HEK293 (cell line): ENCODE results near the gene P4HA3.

Experiments used
- CTCF ChIA-PET: fragments of 350-600 bp; formaldehyde crosslinking; extraction: SDS; loops from one replicate; lab custom pipeline; 2021; ENCODE audit warnings: antibody characterized with exemption; lab: Yijun Ruan, JAX
- POLR2A ChIA-PET: fragments of 300-600 bp; formaldehyde crosslinking; extraction: SDS; loops from one replicate; lab custom pipeline; 2020; ENCODE audit warnings: antibody characterized with exemption, inconsistent platforms; lab: Yijun Ruan, JAX
- H3K27ac ChIP-seq: fragments of 200-500 bp; sonication (Bioruptor generic); 2 replicates; pipeline ENCODE4 v1.5.1; 2014; ENCODE audit warnings: low read depth, low read length, control low read depth, inconsistent platforms; ENCODE audit errors: extremely low read depth
- H3K36me3 ChIP-seq, 2 experiments: fragments of 200-500 bp in 1 of 2; sonication (Bioruptor generic) in 1 of 2; 1 replicate in 1 of 2; 2 replicates in 1 of 2; pipeline ENCODE4 v1.5.1; 2014 to 2017; ENCODE audit warnings: inconsistent platforms in 2 of 2, low read length in 2 of 2; ENCODE audit not compliant: control insufficient read depth in 2 of 2, insufficient read depth in 1 of 2
- H3K4me1 ChIP-seq: fragments of 200-500 bp; sonication (Bioruptor generic); 2 replicates; pipeline ENCODE4 v1.5.1; 2014; ENCODE audit warnings: mild to moderate bottlenecking, low read length, inconsistent platforms; ENCODE audit not compliant: control insufficient read depth, insufficient read depth
- H3K4me3 ChIP-seq: 2 replicates; pipeline ENCODE4 v1.5.1; 2011; ENCODE audit warnings: low read depth, mild to moderate bottlenecking, control low read depth, low read length, moderate library complexity
- H3K9me3 ChIP-seq: fragments of 200-500 bp; sonication (Bioruptor generic); 2 replicates; pipeline ENCODE4 v1.5.1; 2014; ENCODE audit warnings: low read depth, low read length, inconsistent platforms; ENCODE audit not compliant: control insufficient read depth, insufficient read depth
- GLIS2 ChIP-seq: fragments of 450-650 bp; formaldehyde crosslinking; IDR thresholded peaks from 2 replicates; pipeline ENCODE4 v1.5.1; 2016; ENCODE audit warnings: missing biosample characterization, missing genetic modification characterization
- REST ChIP-seq: fragments of 450-650 bp; formaldehyde crosslinking; IDR thresholded peaks from 2 replicates; pipeline ENCODE4 v1.5.1; 2016; ENCODE audit warnings: missing biosample characterization, missing genetic modification characterization
- ZFP37 ChIP-seq: fragments of 450-650 bp; formaldehyde crosslinking; IDR thresholded peaks from 2 replicates; pipeline ENCODE4 v1.5.1; 2016; ENCODE audit warnings: missing biosample characterization, missing genetic modification characterization
- ZNF18 ChIP-seq: fragments of 450-650 bp; formaldehyde crosslinking; IDR thresholded peaks from 2 replicates; pipeline ENCODE4 v1.5.1; 2016; ENCODE audit warnings: missing biosample characterization, missing genetic modification characterization
- ZNF2 ChIP-seq: fragments of 450-650 bp; formaldehyde crosslinking; IDR thresholded peaks from 2 replicates; pipeline ENCODE4 v1.5.1; 2016; ENCODE audit warnings: missing biosample characterization, missing genetic modification characterization
- ZNF239 ChIP-seq: fragments of 450-650 bp; formaldehyde crosslinking; IDR thresholded peaks from 2 replicates; pipeline ENCODE4 v1.5.1; 2016; ENCODE audit warnings: missing biosample characterization, missing genetic modification characterization
- ZNF24 ChIP-seq: fragments of 450-650 bp; formaldehyde crosslinking; IDR thresholded peaks from 2 replicates; pipeline ENCODE4 v1.5.1; 2016; ENCODE audit warnings: missing biosample characterization, missing genetic modification characterization
- ZNF280C ChIP-seq: fragments of 450-650 bp; formaldehyde crosslinking; IDR thresholded peaks from 2 replicates; pipeline ENCODE4 v1.5.1; 2016; ENCODE audit warnings: missing biosample characterization, missing genetic modification characterization
- ZNF350 ChIP-seq: fragments of 450-650 bp; formaldehyde crosslinking; IDR thresholded peaks from 2 replicates; pipeline ENCODE4 v1.5.0; 2017; ENCODE audit warnings: missing biosample characterization, mild to moderate bottlenecking, missing genetic modification characterization
- ZNF404 ChIP-seq: fragments of 450-650 bp; formaldehyde crosslinking; IDR thresholded peaks from 2 replicates; pipeline ENCODE4 v1.5.1; 2017; ENCODE audit warnings: missing biosample characterization, missing genetic modification characterization
- ZNF416 ChIP-seq: fragments of 450-650 bp; formaldehyde crosslinking; IDR thresholded peaks from 2 replicates; pipeline ENCODE4 v1.5.1; 2016; ENCODE audit warnings: missing biosample characterization, missing genetic modification characterization
- ZNF488 ChIP-seq: fragments of 450-650 bp; formaldehyde crosslinking; IDR thresholded peaks from 2 replicates; pipeline ENCODE4 v1.5.1; 2016; ENCODE audit warnings: missing biosample characterization, missing genetic modification characterization
- ZNF529 ChIP-seq: fragments of 450-650 bp; formaldehyde crosslinking; IDR thresholded peaks from 2 replicates; pipeline ENCODE4 v1.5.1; 2017; ENCODE audit warnings: missing genetic modification characterization, missing biosample characterization; ENCODE audit not compliant: insufficient replicate concordance
- ZNF596 ChIP-seq: fragments of 450-650 bp; IDR thresholded peaks from 2 replicates; pipeline ENCODE4 v1.5.0; 2018; ENCODE audit warnings: missing biosample characterization, mild to moderate bottlenecking, missing genetic modification characterization, moderate library complexity
- ZNF76 ChIP-seq: fragments of 450-650 bp; formaldehyde crosslinking; IDR thresholded peaks from 2 replicates; pipeline ENCODE4; 2016; ENCODE audit warnings: low read depth, missing biosample characterization, missing genetic modification characterization, borderline replicate concordance
- ZNF768 ChIP-seq: fragments of 450-650 bp; formaldehyde crosslinking; IDR thresholded peaks from 2 replicates; pipeline ENCODE4 v1.5.1; 2018; ENCODE audit warnings: missing biosample characterization, mild to moderate bottlenecking, missing genetic modification characterization
- ZNF777 ChIP-seq: fragments of 450-650 bp; formaldehyde crosslinking; IDR thresholded peaks from 2 replicates; pipeline ENCODE4 v1.5.1; 2017; ENCODE audit warnings: missing biosample characterization, missing genetic modification characterization, borderline replicate concordance

The P4HA3 gene

GRCh38 chr11:74327076-74327475 lies 15.6 kb upstream of the P4HA3 start (continued):
- TF ChIP-seq GLIS2 (no peak), ZNF280C (tag by site-specific recombination) (no peak), ZNF488 (tag by site-specific recombination) (no peak), ZNF596 (tag by site-specific recombination) (no peak), ZNF239 (tag by site-specific recombination) (no peak), ZNF76 (tag by site-specific recombination) (no peak)
- TF ChIP-seq, all 188 proteins: peak for 0

- H3K36me3 ChIP-seq, result no peaks in the 10 kb centered on the region
- H3K4me1 ChIP-seq, result no peaks in the 10 kb centered on the region
- no peak overlapping the region for H3K27ac ChIP-seq
- POLR2A ChIA-PET, result no interaction called here
- TF ChIP-seq ZNF416 (tag by site-specific recombination) (no peak), ZNF24 (tag by site-specific recombination) (no peak), ZNF777 (no peak), ZNF18 (no peak), ZNF768 (tag by site-specific recombination) (no peak), ZNF529 (tag by site-specific recombination) (no peak), ZNF2 (no peak), ZFP37 (tag by site-specific recombination) (no peak), REST (tag by site-specific recombination) (no peak), ZNF350 (tag by site-specific recombination) (no peak), ZNF404 (tag by site-specific recombination) (no peak)
- H3K4me3 ChIP-seq, result no peak overlapping the region
- no peaks in the 10 kb centered on the region for H3K9me3 ChIP-seq
- CTCF ChIA-PET, result interaction anchor here (0.6 to 0.8 kb wide), 2 partner anchors 11 to 125 kb away, joined by 3 read pairs; no protein-coding TSS in a partner anchor
These were observed 15.2 kb upstream of the P4HA3 start for GRCh38 chr11:74326665-74327064.
